ENCODE data around the gene PREX1. TPM values are rescaled to one million over a fixed set of nuclear protein-coding genes. Genes with fewer than 3 reads are reported as not detected.

PREX1 gene
- total RNA-seq, 2 donors from 2014 or later, result 132 to 167 TPM

DNA sequence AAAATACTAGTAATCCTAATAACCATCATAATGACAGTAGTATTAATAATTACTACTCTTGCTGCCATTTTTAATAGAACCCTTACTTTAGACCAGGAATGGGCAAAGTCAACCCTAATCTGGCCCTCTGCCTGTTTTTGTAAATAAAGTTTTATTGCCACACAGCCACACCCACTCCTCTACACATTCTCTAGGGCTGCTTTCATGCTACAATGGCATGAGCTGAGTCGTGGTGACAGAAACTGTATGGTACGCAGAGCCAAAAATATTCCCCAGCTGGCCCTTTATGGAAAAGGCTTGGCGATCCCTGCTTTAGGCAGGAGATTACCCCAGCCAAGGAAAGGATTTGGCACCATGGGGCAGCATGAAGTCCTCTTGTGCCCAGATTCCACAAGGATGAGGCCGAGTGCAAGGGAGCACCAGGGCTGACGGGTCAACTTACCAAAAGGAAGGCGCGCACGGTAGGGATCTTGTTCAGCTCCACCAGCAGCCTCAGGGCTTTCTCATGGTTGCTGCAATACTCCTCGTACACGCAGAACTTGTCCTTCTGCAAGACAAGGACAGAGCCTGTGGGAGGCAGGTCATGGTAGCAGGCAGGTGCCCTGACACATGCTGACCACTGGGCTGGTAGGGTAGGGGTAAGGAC lies 93.6 kb downstream of the PREX1 start:
- DNase-seq (ENCODE audit: low spot score) (peak; percentile 41), ATAC-seq (no peak)
- H3K4me3 Mint-ChIP-seq, result no peak overlapping the region
- H3K4me1 Mint-ChIP-seq (ENCODE audit: low read depth in 2 of 2), result peaks cover 64 to 68% of the 10 kb centered on the region in 2 donors
- H3K36me3 Mint-ChIP-seq, result peaks cover 31% of the 10 kb centered on the region
- no peak overlapping the region for H3K27ac Mint-ChIP-seq
- no peaks in the 10 kb centered on the region for H3K9me3 Mint-ChIP-seq
- H3K27me3 Mint-ChIP-seq, result no peaks in the 10 kb centered on the region

DNA sequence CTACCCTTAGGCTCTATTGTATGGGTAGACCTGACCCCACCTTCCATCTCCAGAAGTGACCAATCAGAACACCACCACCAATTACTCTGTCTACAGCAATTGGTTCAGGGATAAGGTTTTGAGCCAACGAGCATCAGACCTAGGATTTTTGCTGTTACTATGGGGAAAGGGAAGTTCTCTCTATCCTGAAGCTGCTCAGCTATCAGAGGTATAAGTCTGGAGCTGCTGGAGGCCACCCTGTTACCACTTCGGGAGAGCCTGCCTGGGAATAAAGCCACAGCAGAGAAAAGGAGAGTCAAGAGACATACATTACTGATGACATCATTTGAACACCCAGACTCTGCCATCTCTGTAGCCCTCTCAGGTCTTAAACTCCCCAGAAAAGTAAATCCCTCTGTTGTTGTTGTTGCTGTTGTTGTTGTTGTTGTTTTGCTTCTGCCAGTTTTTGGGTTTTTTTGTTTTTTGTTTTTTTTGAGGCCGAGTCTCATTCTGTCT lies 94.5 kb downstream of the PREX1 start:
- Mint-ChIP-seq H3K4me1 (ENCODE audit: low read depth in 2 of 2) (peaks cover 60 to 63% of the 10 kb centered on the region in 2 donors), H3K27me3 (no peaks in the 10 kb centered on the region), H3K9me3 (no peaks in the 10 kb centered on the region), H3K36me3 (peaks cover 32% of the 10 kb centered on the region), H3K27ac (peak overlapping the region; percentile 19 to 78), H3K4me3 (no peak overlapping the region)
- ATAC-seq, result no peak
- peak; percentile 18 for DNase-seq (ENCODE audit: low spot score)

DNA sequence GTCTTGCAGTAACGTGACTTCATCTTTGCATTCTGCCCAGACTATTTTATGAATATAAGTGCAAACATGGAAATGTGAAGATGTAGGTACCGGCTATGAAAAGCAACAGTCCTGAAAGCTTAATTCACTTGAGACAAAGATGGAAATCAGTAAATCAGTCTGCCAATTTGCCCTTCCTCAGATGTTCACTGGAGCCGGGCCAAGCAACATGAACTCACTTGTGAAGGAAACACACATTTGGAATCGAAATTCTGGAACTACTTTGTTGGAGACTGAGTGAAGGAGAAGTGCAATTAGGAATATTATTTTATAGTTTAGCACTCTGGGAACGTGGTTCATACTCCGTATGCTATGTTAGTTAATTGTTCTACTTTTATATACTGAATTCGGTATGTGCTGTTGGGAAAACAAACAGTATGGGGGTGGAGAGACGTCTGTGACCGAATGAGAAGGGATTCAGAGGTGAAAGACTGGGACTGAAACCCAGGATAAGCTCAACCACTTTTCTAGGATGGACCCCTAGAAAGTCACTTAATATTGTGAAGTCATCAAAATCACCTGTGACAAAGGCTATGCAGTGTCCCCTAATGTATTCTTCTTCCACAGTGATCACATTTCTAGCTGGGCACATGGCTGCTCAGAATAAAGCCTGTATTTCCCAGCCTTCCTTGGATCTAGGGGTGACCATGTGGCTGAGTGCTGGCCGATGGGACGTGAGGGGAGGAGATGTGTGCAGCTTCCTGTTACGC lies 95.5 kb downstream of the PREX1 start:
- H3K27ac Mint-ChIP-seq, result peak overlapping the region; percentile 17 to 77
- H3K4me1 Mint-ChIP-seq (ENCODE audit: low read depth in 2 of 2), result peaks cover 59 to 62% of the 10 kb centered on the region in 2 donors
- H3K27me3 Mint-ChIP-seq, result no peaks in the 10 kb centered on the region
- H3K4me3 Mint-ChIP-seq, result no peak overlapping the region
- no peaks in the 10 kb centered on the region for H3K9me3 Mint-ChIP-seq
- peak; percentile 39 for DNase-seq (ENCODE audit: low spot score)
- ATAC-seq, result no peak
- peaks cover 32% of the 10 kb centered on the region for H3K36me3 Mint-ChIP-seq

DNA sequence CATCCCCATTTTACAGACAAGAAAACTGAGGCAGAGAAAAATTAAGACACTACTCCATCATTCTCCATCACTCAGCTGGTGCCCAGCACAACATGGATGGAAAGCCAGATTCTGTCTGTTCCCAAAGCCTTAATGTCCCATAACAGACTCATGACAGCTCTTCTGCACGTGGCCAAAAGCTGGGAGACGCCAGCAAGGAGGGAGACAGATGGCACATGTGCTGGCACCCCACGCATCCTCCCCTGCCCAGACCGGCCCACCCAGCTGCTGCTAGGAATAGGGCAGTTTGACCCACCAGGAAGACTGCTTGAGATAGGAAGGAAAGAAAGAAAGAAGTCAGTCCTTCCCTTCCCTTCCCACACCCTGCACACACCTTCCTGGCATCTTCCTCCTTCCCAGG lies 96.3 kb downstream of the PREX1 start:
- Mint-ChIP-seq H3K27me3 (no peaks in the 10 kb centered on the region), H3K4me3 (no peak overlapping the region), H3K9me3 (no peaks in the 10 kb centered on the region), H3K4me1 (ENCODE audit: low read depth in 2 of 2) (peaks cover 61% of the 10 kb centered on the region in 2 donors), H3K36me3 (peaks cover 32% of the 10 kb centered on the region), H3K27ac (peak overlapping the region; percentile 17 to 77)
- ATAC-seq (no peak), DNase-seq (ENCODE audit: low spot score) (no peak)

DNA sequence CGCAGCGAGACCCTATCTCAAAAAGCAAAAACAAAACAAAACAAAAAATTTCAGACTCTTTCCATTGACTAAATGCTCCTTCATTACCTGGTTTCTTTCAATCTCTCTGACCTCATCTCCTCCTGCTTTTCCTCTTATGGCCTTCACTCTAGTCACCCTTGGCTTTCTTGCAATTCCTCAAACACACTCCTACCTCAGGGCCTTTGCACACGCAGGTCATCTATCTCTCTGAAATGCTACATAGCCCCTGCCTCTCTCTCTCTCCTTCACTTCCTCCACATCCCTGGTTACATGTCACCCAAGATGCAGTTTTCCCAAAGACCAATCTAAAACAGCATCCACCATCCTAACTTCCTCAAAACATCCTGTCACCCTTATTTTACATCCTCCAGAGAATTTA lies 96.8 kb downstream of the PREX1 start:
- DNase-seq (ENCODE audit: low spot score) (no peak), ATAC-seq (no peak)
- Mint-ChIP-seq H3K27me3 (no peaks in the 10 kb centered on the region), H3K36me3 (peaks cover 27% of the 10 kb centered on the region), H3K27ac (peak overlapping the region; percentile 17 to 77), H3K9me3 (no peaks in the 10 kb centered on the region), H3K4me3 (peak overlapping the region; percentile 7), H3K4me1 (ENCODE audit: low read depth in 2 of 2) (peaks cover 55 to 59% of the 10 kb centered on the region in 2 donors)

DNA sequence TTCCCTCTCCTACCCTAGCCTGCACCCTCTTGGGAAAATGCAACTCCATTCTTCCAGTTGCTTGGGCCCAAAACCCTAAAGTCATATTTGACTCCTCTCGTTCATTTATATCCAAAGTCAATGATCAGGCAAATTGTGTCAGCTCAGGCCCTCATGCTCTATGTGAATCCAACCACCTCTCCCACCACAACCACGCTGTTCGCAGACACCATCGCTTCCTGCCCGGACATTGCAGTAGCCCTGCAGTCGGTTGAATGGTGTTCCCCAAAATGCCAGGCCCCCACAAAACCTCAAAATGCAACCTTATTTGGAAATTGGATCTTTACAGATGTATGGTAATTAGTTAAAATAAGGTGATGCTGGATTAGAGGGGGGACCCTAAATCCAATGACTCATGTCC lies 98.3 kb downstream of the PREX1 start:
- Mint-ChIP-seq H3K4me3 (peak overlapping the region; percentile 59), H3K36me3 (peaks cover 35% of the 10 kb centered on the region), H3K4me1 (ENCODE audit: low read depth in 2 of 2) (peaks cover 56 to 60% of the 10 kb centered on the region in 2 donors), H3K27me3 (no peaks in the 10 kb centered on the region), H3K27ac (peak overlapping the region; percentile 77 to 100), H3K9me3 (no peaks in the 10 kb centered on the region)
- peak; percentile 75 for DNase-seq (ENCODE audit: low spot score)
- peak; percentile 69 to 81 for ATAC-seq

DNA sequence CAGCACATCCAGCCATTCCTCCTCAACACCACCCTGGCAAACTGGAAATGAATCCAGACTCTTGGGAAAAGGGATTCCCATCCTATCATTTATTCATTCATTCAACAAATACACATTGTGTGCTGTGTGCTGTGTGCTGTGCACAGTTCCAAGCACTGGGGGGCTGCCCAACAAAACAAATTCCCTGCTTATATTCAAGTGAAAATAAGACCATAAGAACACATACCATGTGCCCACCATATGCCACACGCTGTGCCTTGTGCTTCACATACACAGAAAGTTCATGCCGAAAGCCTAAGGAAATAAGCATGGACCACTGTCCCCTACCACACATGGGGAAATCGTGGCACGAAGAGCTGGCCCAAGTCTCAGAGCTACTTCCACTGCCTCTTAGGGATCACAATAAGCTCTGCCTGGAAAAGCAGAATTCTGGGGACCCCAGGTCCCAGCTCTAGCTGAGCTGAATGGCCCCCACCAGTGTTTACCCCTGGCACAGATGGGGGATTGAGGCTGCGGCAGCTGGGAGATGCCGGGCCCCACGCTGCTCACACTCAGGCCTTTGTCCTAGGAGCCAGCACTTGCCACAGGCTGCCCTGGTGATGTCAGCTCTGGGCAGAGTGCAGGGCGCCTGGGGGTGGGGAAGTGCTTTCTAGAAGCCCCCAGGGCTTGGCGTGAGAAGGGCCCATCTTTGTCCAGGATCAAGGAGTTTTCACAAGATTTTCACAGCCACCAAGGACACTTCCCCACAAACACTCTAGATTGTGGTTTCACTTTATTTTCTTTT lies 99.6 kb downstream of the PREX1 start:
- Mint-ChIP-seq H3K4me1 (ENCODE audit: low read depth in 2 of 2) (peaks cover 64 to 71% of the 10 kb centered on the region in 2 donors), H3K36me3 (peaks cover 31% of the 10 kb centered on the region), H3K27ac (peak overlapping the region; percentile 77 to 100), H3K27me3 (no peaks in the 10 kb centered on the region), H3K4me3 (peak overlapping the region; percentile 59), H3K9me3 (no peaks in the 10 kb centered on the region)
- DNase-seq (ENCODE audit: low spot score) (peak; percentile 57), ATAC-seq (peak in 1 of 2 donors; percentile 59)

DNA sequence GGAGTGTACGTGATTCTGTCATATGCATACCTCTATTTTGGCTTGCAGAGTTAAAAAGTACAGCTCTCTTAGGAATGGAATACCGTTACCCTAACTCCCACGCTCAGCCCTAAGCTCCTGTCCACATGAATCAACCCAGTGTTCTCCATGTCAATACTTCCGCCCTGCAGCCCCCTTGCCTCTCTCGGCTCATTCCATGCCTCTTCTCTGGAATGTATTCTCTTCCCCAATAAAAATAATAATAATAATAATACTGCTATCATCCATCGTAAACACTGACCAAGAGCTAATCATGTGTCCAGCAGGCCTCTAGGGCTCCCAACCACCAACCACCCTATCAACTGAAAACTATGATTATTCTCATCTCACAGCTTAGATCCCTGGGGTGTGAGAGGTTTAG lies 100.6 kb downstream of the PREX1 start:
- no peak for ATAC-seq
- Mint-ChIP-seq H3K36me3 (peaks cover 27% of the 10 kb centered on the region), H3K27me3 (no peaks in the 10 kb centered on the region), H3K9me3 (no peaks in the 10 kb centered on the region), H3K4me1 (ENCODE audit: low read depth in 2 of 2) (peaks cover 69 to 79% of the 10 kb centered on the region in 2 donors), H3K4me3 (no peak overlapping the region), H3K27ac (peak overlapping the region; percentile 77 to 100)
- no peak for DNase-seq (ENCODE audit: low spot score)

DNA sequence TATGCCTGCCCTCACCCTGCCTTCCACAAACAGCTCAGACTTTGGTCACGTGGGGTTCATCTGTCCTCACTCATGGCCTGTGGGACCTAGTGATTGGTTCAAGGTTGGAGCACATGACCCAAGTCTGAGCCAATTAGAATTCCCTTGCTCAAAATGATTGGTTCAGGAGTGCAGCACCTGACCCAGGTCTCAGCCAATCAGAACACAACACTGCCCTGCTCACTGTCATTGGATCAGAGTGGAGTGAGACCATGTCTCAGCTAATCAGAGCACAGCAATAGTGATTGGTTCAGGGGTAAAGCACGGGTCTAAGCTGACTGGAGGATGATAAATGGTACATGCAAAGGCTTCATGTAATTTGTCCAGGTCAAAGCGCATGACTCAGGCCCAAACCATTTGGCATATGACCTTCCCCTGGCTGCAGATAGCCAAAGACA lies 102.2 kb downstream of the PREX1 start:
- Mint-ChIP-seq H3K36me3 (peaks cover 19% of the 10 kb centered on the region), H3K27me3 (no peaks in the 10 kb centered on the region), H3K4me1 (ENCODE audit: low read depth in 2 of 2) (peaks cover 78 to 86% of the 10 kb centered on the region in 2 donors), H3K9me3 (no peaks in the 10 kb centered on the region), H3K4me3 (no peak overlapping the region), H3K27ac (peak overlapping the region; percentile 100)
- DNase-seq (ENCODE audit: low spot score) (peak; percentile 39), ATAC-seq (no peak)

DNA sequence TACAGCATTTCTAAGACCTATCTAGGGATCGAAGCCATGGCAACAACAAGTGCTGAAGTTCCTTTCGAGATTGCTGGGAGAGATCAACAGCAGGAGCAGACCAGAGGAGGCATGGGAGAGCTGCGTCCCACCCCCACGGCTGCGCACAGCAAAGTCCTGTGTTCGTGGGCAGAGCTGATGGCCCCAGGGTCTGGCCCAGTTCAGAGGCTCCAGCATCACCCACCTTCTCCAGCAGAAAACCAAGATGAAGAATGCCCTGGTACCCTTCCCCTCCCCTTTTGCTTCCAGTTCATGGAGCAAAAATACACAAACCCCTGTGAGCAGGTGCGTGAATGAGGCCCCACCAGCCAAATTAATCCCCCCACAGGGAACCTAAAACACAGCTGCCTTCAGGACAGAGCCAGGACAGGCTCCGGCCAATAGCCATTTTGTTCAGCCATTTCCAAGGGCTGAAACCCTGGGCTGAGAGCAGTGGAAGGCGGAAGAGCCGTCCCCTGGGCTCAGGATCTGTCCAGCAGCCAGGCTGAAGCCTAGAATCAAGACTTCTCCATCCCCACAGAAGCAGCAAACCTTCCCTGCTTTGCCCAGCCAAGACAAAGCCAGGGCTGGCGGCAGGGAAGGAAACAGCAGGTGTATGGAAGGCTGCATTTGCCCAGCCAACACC lies 102.8 kb downstream of the PREX1 start:
- Mint-ChIP-seq H3K4me1 (ENCODE audit: low read depth in 2 of 2) (peaks cover 79 to 86% of the 10 kb centered on the region in 2 donors), H3K36me3 (peaks cover 22% of the 10 kb centered on the region)

DNA sequence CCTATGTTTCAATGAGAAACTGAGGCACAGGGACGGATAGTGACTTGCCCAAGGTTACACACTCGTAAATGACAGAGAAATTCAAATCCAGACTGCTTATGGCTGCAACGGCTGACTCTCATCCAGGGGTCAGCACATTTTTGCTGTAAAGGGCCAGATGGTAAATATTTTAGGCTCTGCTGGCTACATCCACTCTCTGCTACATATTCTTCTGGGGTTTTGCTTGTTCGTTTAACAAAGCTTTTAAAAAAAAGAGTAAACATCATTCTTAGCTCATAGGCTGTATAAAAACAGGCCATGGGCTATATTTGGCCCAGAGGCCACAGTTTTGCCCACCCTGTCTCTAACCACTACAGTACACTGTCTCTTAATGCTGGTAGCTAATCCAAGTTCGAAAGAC lies 103.4 kb downstream of the PREX1 start:
- peak overlapping the region; percentile 100 for H3K27ac Mint-ChIP-seq
- H3K9me3 Mint-ChIP-seq, result no peaks in the 10 kb centered on the region
- H3K36me3 Mint-ChIP-seq, result peaks cover 20% of the 10 kb centered on the region
- H3K4me3 Mint-ChIP-seq, result peak overlapping the region; percentile 89
- peaks cover 79 to 86% of the 10 kb centered on the region in 2 donors for H3K4me1 Mint-ChIP-seq (ENCODE audit: low read depth in 2 of 2)
- DNase-seq (ENCODE audit: low spot score), result no peak
- ATAC-seq, result no peak
- no peaks in the 10 kb centered on the region for H3K27me3 Mint-ChIP-seq

More for the DNA sequence above, 102.8 kb downstream of the PREX1 start:
- H3K4me3 Mint-ChIP-seq, result peak overlapping the region; percentile 89
- DNase-seq (ENCODE audit: low spot score), result no peak
- no peak for ATAC-seq
- no peaks in the 10 kb centered on the region for H3K27me3 Mint-ChIP-seq
- H3K9me3 Mint-ChIP-seq, result no peaks in the 10 kb centered on the region
- H3K27ac Mint-ChIP-seq, result peak overlapping the region; percentile 100

DNA sequence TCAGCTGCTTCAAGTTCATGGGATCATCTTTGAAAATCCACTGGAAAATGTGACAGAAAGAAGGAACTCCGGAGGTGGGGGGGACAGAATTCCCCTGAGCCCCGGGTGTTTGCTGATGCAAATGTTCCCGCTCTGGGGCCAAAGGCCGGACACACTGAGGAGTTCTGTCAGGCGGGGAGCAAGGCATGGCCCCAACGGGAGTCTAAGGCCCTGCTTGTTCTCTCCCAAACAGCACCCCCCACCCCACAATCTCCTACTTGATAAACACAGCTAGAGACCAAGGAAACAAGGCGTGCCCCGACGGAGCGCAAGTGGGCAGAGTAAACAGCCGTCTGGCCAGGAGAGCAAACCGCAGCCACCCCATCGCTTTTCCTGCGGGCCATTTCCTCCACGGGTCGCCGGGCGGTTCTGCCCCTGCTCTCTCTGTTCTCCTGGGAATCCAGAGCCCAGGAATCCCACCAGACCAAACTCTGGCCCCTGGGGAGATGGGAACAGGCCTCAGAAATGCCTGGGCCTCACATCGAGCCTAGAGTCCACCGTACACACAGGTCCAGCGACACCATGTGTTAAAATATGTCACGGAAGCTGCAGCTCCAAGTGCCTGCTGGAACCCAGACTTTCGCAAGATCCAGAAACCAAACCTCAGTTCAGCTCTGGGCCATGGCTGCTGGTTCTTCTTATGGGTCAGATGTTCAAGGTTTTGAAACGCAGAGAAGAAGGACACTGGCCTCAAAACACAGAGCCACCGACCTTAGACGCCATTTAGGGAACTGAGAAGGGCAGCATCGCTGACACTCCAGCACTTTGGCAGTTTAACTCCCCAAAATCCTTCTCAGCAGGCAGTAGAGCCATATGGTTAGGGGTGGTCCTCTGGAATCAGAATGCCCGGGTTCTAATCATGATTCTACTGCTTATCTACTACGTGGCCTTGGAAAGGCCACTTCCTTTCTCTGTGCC lies 104.2 kb downstream of the PREX1 start:
- peaks cover 85 to 86% of the 10 kb centered on the region in 2 donors for H3K4me1 Mint-ChIP-seq (ENCODE audit: low read depth in 2 of 2)
- peak overlapping the region; percentile 100 for H3K27ac Mint-ChIP-seq
- DNase-seq (ENCODE audit: low spot score) (no peak), ATAC-seq (peak in 1 of 2 donors; percentile 16)
- no peaks in the 10 kb centered on the region for H3K27me3 Mint-ChIP-seq
- H3K4me3 Mint-ChIP-seq, result peak overlapping the region; percentile 89
- no peaks in the 10 kb centered on the region for H3K9me3 Mint-ChIP-seq
- H3K36me3 Mint-ChIP-seq, result peaks cover 17% of the 10 kb centered on the region

Measured in natural killer cell treated with Interleukin-12 subunit alpha and Interleukin-12 subunit beta and Interleukin-15 and Interleukin-18, amount 100 ng/mL, for 72 hours (primary cell).